GM12878 (cell line): ENCODE data around the gene MRPS27. TPM values are rescaled to one million over a fixed set of nuclear protein-coding genes. Genes with fewer than 3 reads are reported as not detected.

Source experiments
- BMI1 ChIP-seq: fragments of 450-650 bp; IDR thresholded peaks from 2 replicates; pipeline ENCODE4 v1.6.1; 2016; ENCODE audit warnings: mild to moderate bottlenecking, moderate library complexity, borderline replicate concordance
- CBFB ChIP-seq: IDR thresholded peaks from 2 replicates; pipeline ENCODE4 v1.6.1; 2016; ENCODE audit warnings: antibody characterized with exemption, low read depth
- CBX3 ChIP-seq: fragments of 200-600 bp; sonication (generic); IDR thresholded peaks from 2 replicates; pipeline ENCODE4 v1.6.1; 2016; ENCODE audit warnings: low read depth, borderline replicate concordance
- CEBPB ChIP-seq, 2 experiments: fragments of 150-350 bp in 1 of 2; IDR thresholded peaks; 2 replicates each; pipeline ENCODE4 v1.6.1; 2012 to 2014; ENCODE audit warnings: low read depth in 2 of 2, low read length in 2 of 2, borderline replicate concordance in 1 of 2, inconsistent platforms in 1 of 2
- CHD1 ChIP-seq: IDR thresholded peaks from 2 replicates; pipeline ENCODE4 v1.6.1; 2012; ENCODE audit warnings: low read depth, low read length, improper control_type of control experiment
- E2F4 ChIP-seq: IDR thresholded peaks from 2 replicates; pipeline ENCODE4 v1.6.1; 2012; ENCODE audit warnings: low read depth, low read length, improper control_type of control experiment
- E2F8 ChIP-seq: fragments of 450-650 bp; IDR thresholded peaks from 2 replicates; pipeline ENCODE4 v1.6.1; 2018; ENCODE audit warnings: mild to moderate bottlenecking, low read depth, moderate library complexity; ENCODE audit not compliant: partially characterized antibody
- ETV6 ChIP-seq, 2 experiments: fragments of 450-650 bp in 1 of 2; IDR thresholded peaks in 1 of 2; conservative IDR thresholded peaks in 1 of 2; 2 replicates each; pipeline ENCODE4 v1.6.1; 2014; ENCODE audit warnings: antibody characterized with exemption in 1 of 2, borderline replicate concordance in 1 of 2, low read depth in 1 of 2, mild to moderate bottlenecking in 1 of 2, moderate library complexity in 1 of 2
- GABPA ChIP-seq: IDR thresholded peaks from 2 replicates; pipeline ENCODE4 v1.6.1; 2014; ENCODE audit warnings: antibody characterized with exemption, low read depth, mild to moderate bottlenecking, inconsistent platforms
- KAT2A ChIP-seq: conservative IDR thresholded peaks from 2 replicates; pipeline ENCODE4 v1.6.1; 2011; ENCODE audit warnings: low read depth, low read length; ENCODE audit not compliant: control insufficient read depth
- KDM1A ChIP-seq: fragments of 200-600 bp; sonication (generic); IDR thresholded peaks from 2 replicates; pipeline ENCODE4 v1.6.1; 2016; ENCODE audit warnings: borderline replicate concordance
- LARP7 ChIP-seq: fragments of 450-650 bp; IDR thresholded peaks from 2 replicates; pipeline ENCODE4 v1.6.1; 2017; ENCODE audit warnings: mild to moderate bottlenecking
- MEF2A ChIP-seq: IDR thresholded peaks from 2 replicates; pipeline ENCODE4 v1.6.1; 2011; ENCODE audit warnings: low read depth, mild to moderate bottlenecking, low read length, moderate library complexity; ENCODE audit not compliant: insufficient read depth
- MTA3 ChIP-seq: IDR thresholded peaks from 2 replicates; pipeline ENCODE4 v1.6.1; 2012; ENCODE audit warnings: low read length, inconsistent platforms, borderline replicate concordance
- MYB ChIP-seq: fragments of 150-350 bp; IDR thresholded peaks from 2 replicates; pipeline ENCODE4 v1.6.1; 2014; ENCODE audit warnings: mild to moderate bottlenecking, low read depth, low read length, borderline replicate concordance
- NFIC ChIP-seq: IDR thresholded peaks from 2 replicates; pipeline ENCODE4 v1.6.1; 2012; ENCODE audit warnings: low read depth, mild to moderate bottlenecking, inconsistent platforms, low read length, moderate library complexity
- NKRF ChIP-seq: fragments of 450-650 bp; conservative IDR thresholded peaks from 2 replicates; pipeline ENCODE4 v1.6.1; 2017; ENCODE audit warnings: mild to moderate bottlenecking, moderate library complexity
- PRDM15 ChIP-seq: fragments of 450-650 bp; formaldehyde crosslinking; IDR thresholded peaks from 2 replicates; pipeline ENCODE4 v1.4.0; 2020; ENCODE audit warnings: mild to moderate bottlenecking, moderate library complexity
- RELA ChIP-seq: fragments of 450-650 bp; IDR thresholded peaks from 2 replicates; pipeline ENCODE4 v1.8.0; 2014; ENCODE audit warnings: borderline replicate concordance; ENCODE audit not compliant: partially characterized antibody
- SMARCA5 ChIP-seq: fragments of 450-650 bp; IDR thresholded peaks from 2 replicates; pipeline ENCODE4 v1.6.1; 2017; ENCODE audit warnings: mild to moderate bottlenecking
- SREBF2 ChIP-seq: IDR thresholded peaks from 2 replicates; pipeline ENCODE4 v1.6.1; 2012; ENCODE audit warnings: mild to moderate bottlenecking, low read length
- ZNF24 ChIP-seq: fragments of 450-650 bp; IDR thresholded peaks from 2 replicates; pipeline ENCODE4 v1.6.1; 2017; ENCODE audit warnings: antibody characterized with exemption, mild to moderate bottlenecking
- ZNF622 ChIP-seq: fragments of 450-650 bp; IDR thresholded peaks from 2 replicates; pipeline ENCODE4 v1.6.1; 2017; ENCODE audit warnings: mild to moderate bottlenecking, inconsistent platforms
- polyA plus RNA-seq, 11 experiments: library from polyadenylated mRNA; depleted of rRNA in 4 of 11; unstranded in 6 of 11; stranded (reverse) in 5 of 11; fragments of >200 nt; fragmentation: Nextera tagmentation in 4 of 11; fragmentation: Illumina TruSeq in 1 of 11; extraction: Ambion mirVana in 4 of 11; extraction: Trizol in 1 of 11; gene quantifications; 1 replicate in 1 of 11; 2 replicates in 10 of 11; pipeline versions ENCODE4 v1.2.1 to v1.2.3, GENCODE V29; 2011 to 2016; ENCODE audit warnings: inconsistent platforms in 2 of 11, missing spikeins in 2 of 11, low read depth in 1 of 11
- total RNA-seq, 4 experiments: library from RNA; depleted of rRNA in 3 of 4; stranded (reverse); fragments of >200 nt in 3 of 4; fragmentation: Illumina TruSeq in 1 of 4; extraction: Trizol in 1 of 4; gene quantifications; 2 replicates each; pipeline versions ENCODE4 v1.2.1 to v1.2.3, GENCODE V29; 2013 to 2021

Gene MRPS27
- total and polyA plus RNA-seq, 10 of the 15 experiments (the other 5 are each of a cell fraction or from before 2014, with no cell fraction given), result 61.0 to 128 (median 93.0) TPM

GRCh38 chr5:72194846-72195245 is 125.2 kb downstream of the MRPS27 start (continued):
- TF ChIP-seq E2F8 (no peak), MEF2A (peak; percentile 78), CEBPB (IDR thresholded peaks at IDR 0.05; ENCODE audit: borderline replicate concordance in 1 of 2, low read depth in 2 of 2, low read length in 2 of 2) (peak in 1 of 2 experiments; percentile 92; a peak in 2 of 4 replicates), NFIC (peak; percentile 96), SMARCA5 (no peak), MTA3 (peak; percentile 92; the same call in 1 of the 2 replicates), CBFB (peak; percentile 98), CHD1 (no peak), LARP7 (no peak), PRDM15 (CRISPR knock-in tag) (no peak), SREBF2 (no peak), RELA (no peak), ETV6 (conservative IDR thresholded peaks at IDR 0.05 in 1 of 2, IDR thresholded peaks at IDR 0.05 in 1 of 2; ENCODE audit: borderline replicate concordance in 1 of 2, low read depth in 1 of 2) (peak in 1 of 2 experiments; percentile 98; a peak in 2 of 4 replicates), KAT2A (no peak), NKRF (no peak), E2F4 (no peak), CBX3 (no peak), GABPA (peak; percentile 47; the same call in 1 of the 2 replicates), KDM1A (no peak), MYB (no peak), ZNF622 (no peak), ZNF24 (no peak), BMI1 (peak; percentile 40; the same call in 1 of the 2 replicates)
